Measurements from ENCODE around the gene LRRC25.

GRCh38 chr19:18429717-18430416 is 32.4 kb upstream of the LRRC25 start:
- TF ChIP-seq CTCF (IDR thresholded peaks at IDR 0.05) (no peak), POLR2A (IDR thresholded peaks at IDR 0.05) (no peak)
